Neutrophil (primary cell): Measurements from ENCODE around the gene PRDM2.

ENCODE experiments used
- H3K27ac ChIP-seq: fragments of 200-600 bp; sonication (generic); 2 replicates; pipeline ENCODE4 v1.5.1; 2016; ENCODE audit warnings: mild to moderate bottlenecking, moderate library complexity
- H3K27me3 ChIP-seq: fragments of 200-600 bp; sonication (generic); 2 replicates; pipeline ENCODE4 v1.6.0; 2016; ENCODE audit warnings: mild to moderate bottlenecking
- H3K36me3 ChIP-seq: fragments of 200-600 bp; sonication (generic); 2 replicates; pipeline ENCODE4 v1.5.1; 2017
- H3K4me1 ChIP-seq, 2 experiments: fragments of 200-600 bp in 1 of 2; sonication (generic) in 1 of 2; 1 replicate in 1 of 2; 2 replicates in 1 of 2; pipeline versions ENCODE4 v1.5.1 to v1.6.1; 2013 to 2016; ENCODE audit warnings: low read depth in 1 of 2, low read length in 1 of 2, mild to moderate bottlenecking in 1 of 2, moderate library complexity in 1 of 2; ENCODE audit not compliant: control insufficient read depth in 1 of 2, insufficient read depth in 1 of 2
- H3K4me3 ChIP-seq, 2 experiments: fragments of 200-600 bp in 1 of 2; sonication (generic) in 1 of 2; 1 replicate in 1 of 2; 2 replicates in 1 of 2; pipeline ENCODE4 v1.5.1; 2013 to 2016; ENCODE audit warnings: low read depth in 1 of 2, low read length in 1 of 2, mild to moderate bottlenecking in 1 of 2, moderate library complexity in 1 of 2
- H3K9me3 ChIP-seq: fragments of 200-600 bp; sonication (generic); 2 replicates; pipeline ENCODE4 v1.5.1; 2016
- CTCF ChIP-seq: fragments of 200-600 bp; sonication (generic); IDR thresholded peaks from 2 replicates; pipeline ENCODE4 v1.5.1; 2016; ENCODE audit warnings: antibody characterized with exemption

PRDM2 gene

DNA sequence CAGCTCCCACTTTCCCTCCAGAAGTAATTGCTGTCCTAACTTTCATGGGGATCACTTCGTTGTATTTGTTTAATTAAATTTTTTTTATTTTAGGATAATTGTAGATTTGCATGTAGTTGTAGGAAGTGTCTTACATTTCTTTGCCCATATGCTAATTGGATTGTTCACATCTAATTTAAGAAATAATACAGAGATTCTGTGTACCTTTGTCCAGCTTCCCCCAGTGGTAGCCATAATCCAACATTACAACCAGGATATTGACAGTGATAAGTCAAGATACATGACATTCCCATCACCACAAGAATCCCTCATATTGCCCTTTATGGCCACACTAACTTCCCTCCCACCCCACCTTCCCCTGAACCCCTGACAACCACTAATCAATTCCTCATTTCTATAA, 136.6 kb downstream of the PRDM2 start:
- no peak overlapping the region for H3K27ac ChIP-seq
- TF ChIP-seq CTCF = no peak
- no peaks in the 10 kb centered on the region for H3K36me3 ChIP-seq
- H3K4me3 ChIP-seq = no peak overlapping the region
- H3K9me3 ChIP-seq = no peaks in the 10 kb centered on the region
- H3K27me3 ChIP-seq = peaks cover 30% of the 10 kb centered on the region
- H3K4me1 ChIP-seq = no peaks in the 10 kb centered on the region

DNA sequence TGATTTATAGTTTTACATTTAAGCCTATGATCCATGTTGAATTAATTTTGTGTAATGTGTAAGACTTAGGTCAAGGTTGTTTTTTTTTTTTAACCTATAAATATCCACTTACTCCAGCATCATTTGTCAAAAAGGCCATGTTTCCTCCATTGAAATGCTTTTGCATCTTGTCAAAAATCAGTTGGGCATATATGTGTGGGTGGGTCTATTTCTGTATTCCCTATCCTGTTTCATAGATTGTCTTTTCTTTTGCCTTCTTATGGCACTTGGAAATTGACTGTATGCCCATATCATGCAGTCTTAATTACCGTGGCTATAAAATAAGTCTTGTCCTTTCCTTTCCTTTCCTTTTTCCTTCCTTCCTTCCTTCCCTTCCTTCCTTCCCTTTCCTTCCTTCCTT, 138.2 kb downstream of the PRDM2 start:
- no peak for TF ChIP-seq CTCF
- no peaks in the 10 kb centered on the region for H3K36me3 ChIP-seq

DNA sequence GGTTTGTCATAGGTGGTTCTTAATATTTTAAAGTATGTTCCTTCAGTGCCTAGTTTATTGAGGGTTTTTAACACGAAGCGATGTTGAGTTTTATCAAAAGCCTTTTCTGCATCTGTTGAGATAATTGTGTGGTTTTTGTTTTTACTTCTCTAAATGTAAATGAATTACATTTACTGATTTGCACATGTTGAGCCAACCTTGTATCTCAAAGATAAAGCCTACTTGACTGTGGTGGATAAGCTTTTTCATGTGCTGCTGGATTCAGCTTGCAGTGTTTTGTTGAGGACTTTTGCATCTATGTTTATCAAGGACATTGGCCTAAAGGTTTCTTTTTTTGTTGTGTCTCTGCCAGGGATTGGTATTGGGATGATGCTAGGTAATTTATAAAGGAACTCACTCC, 142.5 kb downstream of the PRDM2 start:
- no peak overlapping the region for H3K27ac ChIP-seq
- no peaks in the 10 kb centered on the region for H3K4me1 ChIP-seq
- no peaks in the 10 kb centered on the region for H3K9me3 ChIP-seq
- H3K36me3 ChIP-seq = no peaks in the 10 kb centered on the region
- H3K4me3 ChIP-seq = no peak overlapping the region
- TF ChIP-seq CTCF = no peak
- peaks cover 44% of the 10 kb centered on the region for H3K27me3 ChIP-seq

More for the DNA sequence above, 138.2 kb downstream of the PRDM2 start:
- Histone ChIP-seq H3K4me1 (no peaks in the 10 kb centered on the region), H3K9me3 (no peaks in the 10 kb centered on the region), H3K27ac (no peak overlapping the region), H3K4me3 (no peak overlapping the region), H3K27me3 (peaks cover 44% of the 10 kb centered on the region)

DNA sequence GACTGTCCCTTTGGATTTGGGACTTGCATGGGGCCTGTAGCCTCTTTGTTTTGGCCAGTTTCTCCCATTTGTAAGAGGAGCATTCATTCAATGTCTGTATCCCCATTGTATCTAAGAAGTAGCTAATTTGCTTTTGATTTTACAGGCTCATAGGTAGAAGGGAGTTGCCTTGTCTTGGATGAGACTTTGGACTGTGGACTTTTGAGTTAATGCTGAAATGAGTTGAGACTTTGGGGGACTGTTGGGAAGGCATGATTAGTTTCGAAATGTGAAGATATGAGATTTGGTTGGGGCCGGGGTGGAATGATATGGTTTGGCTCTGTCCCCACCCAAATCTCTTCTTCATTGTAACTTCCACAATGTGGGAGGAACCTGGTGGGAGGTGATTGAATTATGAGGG, 151.7 kb downstream of the PRDM2 start:
- no peaks in the 10 kb centered on the region for H3K4me1 ChIP-seq
- peaks cover 21% of the 10 kb centered on the region for H3K27me3 ChIP-seq
- TF ChIP-seq CTCF = no peak
- no peaks in the 10 kb centered on the region for H3K9me3 ChIP-seq
- H3K36me3 ChIP-seq = no peaks in the 10 kb centered on the region
- H3K27ac ChIP-seq = no peak overlapping the region
- no peak overlapping the region for H3K4me3 ChIP-seq

- no peaks in the 10 kb centered on the region for H3K36me3 ChIP-seq
- TF ChIP-seq CTCF = no peak
- peaks cover 31% of the 10 kb centered on the region for H3K27me3 ChIP-seq
- H3K4me3 ChIP-seq = no peak overlapping the region
- H3K27ac ChIP-seq = no peak overlapping the region
- H3K4me1 ChIP-seq = no peaks in the 10 kb centered on the region
- H3K9me3 ChIP-seq = no peaks in the 10 kb centered on the region
Measured at GRCh38 chr1:13855554-13855953, 155.6 kb downstream of the PRDM2 start.

DNA sequence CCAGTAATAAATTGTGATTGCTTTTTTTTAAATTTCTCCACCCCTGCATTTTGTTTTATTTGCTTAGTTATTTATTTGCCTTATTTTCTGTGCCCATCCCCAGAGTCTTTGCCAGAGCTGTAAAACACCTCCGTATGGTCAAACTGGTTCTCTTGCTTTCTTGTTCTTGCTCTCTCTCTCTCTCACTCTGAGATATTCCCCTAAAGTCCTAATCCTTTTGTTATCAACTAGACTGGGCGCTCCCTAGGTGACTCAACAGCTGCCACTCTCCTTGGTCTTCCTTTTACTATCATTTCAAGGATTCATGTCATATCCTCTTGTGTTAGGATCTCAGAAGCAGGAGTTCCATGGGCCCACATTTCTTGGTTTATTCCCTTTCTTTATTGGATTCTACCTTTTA, 160.0 kb downstream of the PRDM2 start:
- H3K36me3 ChIP-seq = no peaks in the 10 kb centered on the region
- no peaks in the 10 kb centered on the region for H3K4me1 ChIP-seq
- H3K4me3 ChIP-seq = no peak overlapping the region
- H3K27ac ChIP-seq = no peak overlapping the region
- peaks cover 43% of the 10 kb centered on the region for H3K27me3 ChIP-seq
- no peaks in the 10 kb centered on the region for H3K9me3 ChIP-seq
- no peak for TF ChIP-seq CTCF
